Body of pancreas (tissue), 4 donors: ENCODE results near the gene KIAA1671.

ENCODE experiments used
- CTCF ChIP-seq, 7 experiments: fragments of 450-650 bp in 4 of 7; fragments of 200-600 bp in 3 of 7; sonication (generic) in 3 of 7; IDR thresholded peaks; one replicate each; pipeline ENCODE4 v1.5.1; 2016 to 2019; ENCODE audit warnings: antibody characterized with exemption in 7 of 7
- POLR2A ChIP-seq, 3 donors: fragments of 450-650 bp; IDR thresholded peaks; one replicate each; pipeline ENCODE4 v1.6.1; 2016; ENCODE audit warnings: antibody characterized with exemption in 3 of 3, mild to moderate bottlenecking in 2 of 3

GRCh38 chr22:25061605-25062376 lies 109.3 kb downstream of the KIAA1671 start:
- no peak for TF ChIP-seq CTCF (IDR thresholded peaks at IDR 0.05)
- TF ChIP-seq POLR2A (IDR thresholded peaks at IDR 0.05): no peak
